ENCODE results near the gene TMC1.

- TF ChIP-seq CTCF (IDR thresholded peaks at IDR 0.05; ENCODE audit: low read depth, low read length) (no peak), POLR2A (IDR thresholded peaks at IDR 0.05; ENCODE audit: extremely low read depth, insufficient read length) (no peak), MAX (IDR thresholded peaks at IDR 0.05; ENCODE audit: low read depth, low read length) (no peak), MYC (IDR thresholded peaks at IDR 0.05; ENCODE audit: low read depth, low read length) (no peak)
Observed at GRCh38 chr9:72615931-72616330, 94.5 kb downstream of the TMC1 start.

Data from NB4 (cell line).